DND-41 (cell line): ENCODE results near the gene VTI1B.

ENCODE experiments used
- ATAC-seq: fragments of 200-7000 bp; cut with Tn5 transposase; 3 replicates; pipeline ENCODE4 v1.9.1; 2021; ENCODE audit warnings: low read depth; ENCODE audit not compliant: insufficient read depth
- DNase-seq: peaks from one replicate; pipeline ENCODE4 v3.0.0-alpha.2; 2020
- H2AFZ ChIP-seq: 2 replicates; pipeline ENCODE4 v1.6.0; 2012; ENCODE audit warnings: low read depth, low read length
- H3K27ac ChIP-seq: 2 replicates; pipeline ENCODE4 v1.5.1; 2012; ENCODE audit warnings: low read length, inconsistent platforms
- H3K27me3 ChIP-seq: fragments of 200-600 bp; sonication (generic); 2 replicates; pipeline ENCODE4 v1.6.0; 2012; ENCODE audit warnings: low read length, mild to moderate bottlenecking, inconsistent platforms; ENCODE audit not compliant: insufficient read depth, poor library complexity
- H3K36me3 ChIP-seq: 2 replicates; pipeline ENCODE4 v1.5.1; 2012; ENCODE audit warnings: low read length, inconsistent platforms; ENCODE audit not compliant: insufficient read depth
- H3K4me1 ChIP-seq: 2 replicates; pipeline ENCODE4 v1.5.1; 2012; ENCODE audit warnings: mild to moderate bottlenecking, low read length; ENCODE audit not compliant: insufficient read depth
- H3K4me2 ChIP-seq: 2 replicates; pipeline ENCODE4 v1.6.0; 2012; ENCODE audit warnings: mild to moderate bottlenecking, moderate library complexity, low read length, inconsistent platforms; ENCODE audit not compliant: insufficient read depth
- H3K4me3 ChIP-seq, 2 experiments: fragments of 200-600 bp in 1 of 2; shearing (Covaris generic) in 1 of 2; 2 replicates each; pipeline ENCODE4 v1.5.1; 2012 to 2016; ENCODE audit warnings: inconsistent platforms in 2 of 2, low read length in 2 of 2, mild to moderate bottlenecking in 2 of 2, low read depth in 1 of 2, moderate library complexity in 1 of 2
- H3K79me2 ChIP-seq: 2 replicates; pipeline ENCODE4 v1.6.0; 2012; ENCODE audit warnings: low read length, inconsistent platforms; ENCODE audit not compliant: insufficient read depth
- H3K9ac ChIP-seq: 2 replicates; pipeline ENCODE4 v1.6.0; 2012; ENCODE audit warnings: low read depth, mild to moderate bottlenecking, inconsistent platforms, low read length, moderate library complexity
- H3K9me3 ChIP-seq: 2 replicates; pipeline ENCODE4 v1.5.1; 2012; ENCODE audit warnings: low read length, moderate library complexity, mild to moderate bottlenecking, inconsistent platforms; ENCODE audit not compliant: insufficient read depth, severe bottlenecking
- H4K20me1 ChIP-seq: 2 replicates; pipeline ENCODE4 v1.6.0; 2012; ENCODE audit warnings: low read length; ENCODE audit not compliant: insufficient read depth
- EZH2 ChIP-seq: IDR thresholded peaks from 3 replicates; pipeline ENCODE4 v1.6.1; 2012; ENCODE audit warnings: borderline replicate concordance, low read depth, mild to moderate bottlenecking, moderate library complexity, low read length, inconsistent platforms; ENCODE audit not compliant: severe bottlenecking
- TF ChIP-seq, protein P1 (sequence below): IDR thresholded peaks from 2 replicates; pipeline ENCODE4 v1.5.1; 2012; ENCODE audit warnings: borderline replicate concordance, low read length, moderate library complexity, mild to moderate bottlenecking; ENCODE audit not compliant: poor library complexity, severe bottlenecking; ENCODE audit errors: extremely low read depth

Gene VTI1B

DNA sequence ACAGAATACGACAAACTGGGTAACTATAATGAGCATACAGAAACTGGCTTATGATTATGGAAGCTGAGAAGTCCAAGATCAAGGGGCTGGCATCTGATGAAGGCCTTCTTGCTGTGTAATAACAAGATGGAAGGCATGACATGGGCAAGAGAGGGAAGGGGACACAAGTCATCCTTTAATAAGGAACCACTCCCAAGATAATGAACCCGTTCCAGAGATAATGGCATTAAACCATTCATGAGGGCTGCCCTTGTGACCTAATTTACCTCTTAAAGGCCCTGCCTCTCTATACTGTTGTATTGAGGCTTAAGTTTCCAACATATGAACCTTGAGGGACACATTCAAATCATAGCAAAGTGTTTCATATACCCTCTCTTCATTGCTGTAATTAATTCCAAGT is 4.6 kb upstream of the VTI1B start:
- H3K4me3 ChIP-seq = no peak overlapping the region
- peaks cover 40% of the 10 kb centered on the region for H3K79me2 ChIP-seq
- peaks cover 11% of the 10 kb centered on the region for H3K4me1 ChIP-seq
- ATAC-seq (no peak), DNase-seq (no peak)
- no peak overlapping the region for H3K4me2 ChIP-seq
- no peak overlapping the region for H2AFZ ChIP-seq
- H3K27ac ChIP-seq = no peak overlapping the region
- TF ChIP-seq EZH2 = no peak
- TF ChIP-seq, protein P1, sequence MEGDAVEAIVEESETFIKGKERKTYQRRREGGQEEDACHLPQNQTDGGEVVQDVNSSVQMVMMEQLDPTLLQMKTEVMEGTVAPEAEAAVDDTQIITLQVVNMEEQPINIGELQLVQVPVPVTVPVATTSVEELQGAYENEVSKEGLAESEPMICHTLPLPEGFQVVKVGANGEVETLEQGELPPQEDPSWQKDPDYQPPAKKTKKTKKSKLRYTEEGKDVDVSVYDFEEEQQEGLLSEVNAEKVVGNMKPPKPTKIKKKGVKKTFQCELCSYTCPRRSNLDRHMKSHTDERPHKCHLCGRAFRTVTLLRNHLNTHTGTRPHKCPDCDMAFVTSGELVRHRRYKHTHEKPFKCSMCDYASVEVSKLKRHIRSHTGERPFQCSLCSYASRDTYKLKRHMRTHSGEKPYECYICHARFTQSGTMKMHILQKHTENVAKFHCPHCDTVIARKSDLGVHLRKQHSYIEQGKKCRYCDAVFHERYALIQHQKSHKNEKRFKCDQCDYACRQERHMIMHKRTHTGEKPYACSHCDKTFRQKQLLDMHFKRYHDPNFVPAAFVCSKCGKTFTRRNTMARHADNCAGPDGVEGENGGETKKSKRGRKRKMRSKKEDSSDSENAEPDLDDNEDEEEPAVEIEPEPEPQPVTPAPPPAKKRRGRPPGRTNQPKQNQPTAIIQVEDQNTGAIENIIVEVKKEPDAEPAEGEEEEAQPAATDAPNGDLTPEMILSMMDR = no peak
- H3K9ac ChIP-seq = no peak overlapping the region
- no peaks in the 10 kb centered on the region for H3K9me3 ChIP-seq
- peaks cover 65% of the 10 kb centered on the region for H3K36me3 ChIP-seq
- H3K27me3 ChIP-seq = no peaks in the 10 kb centered on the region
- H4K20me1 ChIP-seq = peaks cover 3% of the 10 kb centered on the region; the same call in 1 of the 2 replicates

DNA sequence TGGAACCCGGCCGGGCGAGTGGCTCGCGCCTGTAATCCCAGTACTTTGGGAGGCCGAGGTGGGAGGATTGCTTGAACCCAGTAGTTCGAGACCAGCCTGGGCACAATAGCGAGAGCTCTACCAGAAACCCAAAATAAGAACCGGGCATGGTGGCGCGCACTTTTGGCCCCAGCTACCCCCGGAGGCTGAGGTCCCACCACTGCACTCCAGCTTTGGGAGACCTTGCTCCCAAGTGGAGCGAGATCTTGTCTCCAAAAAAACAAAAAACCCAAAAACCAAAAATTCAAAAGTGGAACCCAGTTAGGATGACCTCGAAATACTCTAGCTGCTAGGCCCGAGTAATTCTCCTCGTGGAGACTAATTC is 769 bp upstream of the VTI1B start:
- Histone ChIP-seq H2AFZ (peak overlapping the region; percentile 90), H3K79me2 (peaks cover 50% of the 10 kb centered on the region), H3K4me1 (peaks cover 34% of the 10 kb centered on the region), H3K27me3 (no peaks in the 10 kb centered on the region), H3K27ac (peak overlapping the region; percentile 92), H3K9me3 (no peaks in the 10 kb centered on the region), H4K20me1 (peaks cover 19% of the 10 kb centered on the region; the same call in 1 of the 2 replicates), H3K36me3 (peaks cover 31% of the 10 kb centered on the region), H3K4me2 (peak overlapping the region; percentile 70), H3K4me3 (peak overlapping the region; percentile 39 to 73; a peak in 3 of 4 replicates), H3K9ac (peak overlapping the region; percentile 86)
- TF ChIP-seq EZH2 = no peak
- TF ChIP-seq, protein P1 = no peak
- ATAC-seq (no peak), DNase-seq (no peak)

DNA sequence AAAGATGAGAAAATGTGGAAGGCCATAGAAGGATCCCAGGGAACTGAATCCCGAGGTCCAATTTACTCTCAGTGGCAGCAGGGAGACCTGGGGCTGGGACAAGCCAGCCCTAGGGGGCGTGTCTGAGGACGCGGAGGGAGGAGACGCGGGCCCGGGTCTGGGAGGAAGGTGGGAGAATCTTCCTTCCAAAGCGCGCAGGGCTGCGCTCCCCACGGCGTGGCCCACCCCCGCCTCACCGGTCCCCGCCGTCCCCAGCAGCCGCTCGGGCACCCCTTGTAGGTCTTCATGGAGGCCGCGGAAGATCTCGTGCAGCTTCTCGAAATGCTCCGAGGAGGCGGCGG is 323 bp downstream of the VTI1B start:
- H3K4me1 ChIP-seq = peaks cover 34% of the 10 kb centered on the region
- peak; percentile 74 for DNase-seq
- peaks cover 57% of the 10 kb centered on the region for H3K79me2 ChIP-seq
- H3K4me3 ChIP-seq = peak overlapping the region; percentile 39 to 73
- no peaks in the 10 kb centered on the region for H3K9me3 ChIP-seq
- H2AFZ ChIP-seq = peak overlapping the region; percentile 90
- H3K36me3 ChIP-seq = peaks cover 25% of the 10 kb centered on the region
- no peak for TF ChIP-seq EZH2
- TF ChIP-seq, protein P1 = peak; percentile 34
- peaks cover 29% of the 10 kb centered on the region; the same call in 1 of the 2 replicates for H4K20me1 ChIP-seq
- no peaks in the 10 kb centered on the region for H3K27me3 ChIP-seq
- H3K4me2 ChIP-seq = peak overlapping the region; percentile 70
- H3K9ac ChIP-seq = peak overlapping the region; percentile 86
- peak overlapping the region; percentile 92 for H3K27ac ChIP-seq
- peak; percentile 75 for ATAC-seq

DNA sequence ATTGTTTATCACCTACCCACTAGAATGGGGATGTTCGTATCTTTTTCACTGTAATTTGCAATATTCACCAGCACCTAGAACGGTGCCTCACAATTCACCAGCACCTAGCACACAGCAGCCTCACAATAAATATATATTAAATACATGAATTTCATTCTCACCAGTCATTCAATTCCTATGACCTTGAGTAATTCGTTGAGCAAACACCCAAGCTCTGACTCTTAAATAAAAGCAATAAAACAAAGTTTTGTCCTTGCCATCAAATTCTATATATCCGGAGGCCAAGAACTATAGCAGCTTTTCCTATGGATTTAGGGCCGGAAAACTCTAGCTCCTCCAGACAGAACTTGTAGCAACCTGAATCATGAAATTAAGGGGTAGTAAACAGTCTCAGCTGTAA is 981 bp downstream of the VTI1B start:
- H3K4me3 ChIP-seq = peak overlapping the region; percentile 39 to 73; a peak in 3 of 4 replicates
- H3K79me2 ChIP-seq = peaks cover 63% of the 10 kb centered on the region
- TF ChIP-seq EZH2 = no peak
- TF ChIP-seq, protein P1 = no peak
- peak overlapping the region; percentile 92; the same call in 1 of the 2 replicates for H3K27ac ChIP-seq
- DNase-seq (no peak), ATAC-seq (no peak)
- peak overlapping the region; percentile 70 for H3K4me2 ChIP-seq
- H3K27me3 ChIP-seq = no peaks in the 10 kb centered on the region
- H3K9ac ChIP-seq = peak overlapping the region; percentile 86
- peaks cover 18% of the 10 kb centered on the region for H3K36me3 ChIP-seq
- H2AFZ ChIP-seq = no peak overlapping the region
- H3K9me3 ChIP-seq = no peaks in the 10 kb centered on the region
- peaks cover 34% of the 10 kb centered on the region for H3K4me1 ChIP-seq
- peaks cover 29% of the 10 kb centered on the region; the same call in 1 of the 2 replicates for H4K20me1 ChIP-seq
